Uterus (tissue), 2 donors: ENCODE measurements around the gene U2AF1L4.

Experiments used
- POLR2A ChIP-seq, 2 donors: fragments of 450-650 bp; IDR thresholded peaks; one replicate each; pipeline ENCODE4 v1.6.1; 2016; ENCODE audit warnings: antibody characterized with exemption in 2 of 2, mild to moderate bottlenecking in 1 of 2, moderate library complexity in 1 of 2
- TF ChIP-seq, protein P1 (sequence below), 4 experiments: fragments of 200-600 bp in 2 of 4; fragments of 450-650 bp in 2 of 4; sonication (generic) in 2 of 4; IDR thresholded peaks; one replicate each; pipeline ENCODE4 v1.5.1; 2016 to 2019; ENCODE audit warnings: antibody characterized with exemption in 4 of 4, mild to moderate bottlenecking in 2 of 4, moderate library complexity in 1 of 4

DNA sequence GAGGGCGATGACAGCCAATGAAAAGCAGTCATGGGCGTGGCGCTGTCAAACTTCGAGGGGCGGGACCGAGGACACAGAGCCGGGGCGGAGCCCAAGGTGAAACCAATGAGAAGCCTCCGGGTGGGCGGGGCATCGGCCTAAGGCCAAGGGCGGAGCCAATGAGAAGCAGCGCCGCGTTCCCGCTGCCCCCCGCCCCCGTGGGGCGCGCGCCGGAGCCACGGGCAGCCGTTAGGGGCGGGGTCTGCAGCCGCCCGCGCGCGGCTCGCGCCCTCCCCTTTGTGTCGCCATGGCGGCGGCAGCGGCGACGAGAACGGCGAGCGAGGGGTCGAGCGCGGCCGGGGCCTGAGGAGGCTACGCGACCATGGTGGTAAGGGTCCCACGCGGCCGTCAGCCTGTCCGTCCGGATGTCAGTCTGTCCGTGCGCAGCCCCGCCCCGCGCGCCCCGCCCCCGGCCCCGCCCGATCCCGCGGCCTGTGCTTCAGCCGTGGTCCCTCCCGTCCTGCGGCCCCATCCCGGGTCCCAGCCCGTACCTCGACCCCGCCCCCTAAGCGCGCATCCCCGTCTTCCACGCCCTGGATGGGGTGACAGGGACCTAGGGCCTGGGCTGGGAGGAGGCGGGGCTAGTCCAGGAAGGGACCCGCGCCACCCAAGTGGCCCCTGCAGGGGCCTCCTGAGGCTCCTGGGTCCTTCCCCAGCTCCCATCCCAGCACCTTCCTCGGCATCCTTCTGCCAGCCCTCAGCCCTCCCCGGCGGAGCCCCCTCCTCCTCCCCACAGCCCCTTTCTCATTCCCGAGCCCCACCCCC lies 30.3 kb upstream of the U2AF1L4 start, which contains the start of gene ARHGAP33:
- TF ChIP-seq, protein P1, sequence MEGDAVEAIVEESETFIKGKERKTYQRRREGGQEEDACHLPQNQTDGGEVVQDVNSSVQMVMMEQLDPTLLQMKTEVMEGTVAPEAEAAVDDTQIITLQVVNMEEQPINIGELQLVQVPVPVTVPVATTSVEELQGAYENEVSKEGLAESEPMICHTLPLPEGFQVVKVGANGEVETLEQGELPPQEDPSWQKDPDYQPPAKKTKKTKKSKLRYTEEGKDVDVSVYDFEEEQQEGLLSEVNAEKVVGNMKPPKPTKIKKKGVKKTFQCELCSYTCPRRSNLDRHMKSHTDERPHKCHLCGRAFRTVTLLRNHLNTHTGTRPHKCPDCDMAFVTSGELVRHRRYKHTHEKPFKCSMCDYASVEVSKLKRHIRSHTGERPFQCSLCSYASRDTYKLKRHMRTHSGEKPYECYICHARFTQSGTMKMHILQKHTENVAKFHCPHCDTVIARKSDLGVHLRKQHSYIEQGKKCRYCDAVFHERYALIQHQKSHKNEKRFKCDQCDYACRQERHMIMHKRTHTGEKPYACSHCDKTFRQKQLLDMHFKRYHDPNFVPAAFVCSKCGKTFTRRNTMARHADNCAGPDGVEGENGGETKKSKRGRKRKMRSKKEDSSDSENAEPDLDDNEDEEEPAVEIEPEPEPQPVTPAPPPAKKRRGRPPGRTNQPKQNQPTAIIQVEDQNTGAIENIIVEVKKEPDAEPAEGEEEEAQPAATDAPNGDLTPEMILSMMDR (IDR thresholded peaks at IDR 0.05): peak in 1 of 4 experiments; percentile 9
- TF ChIP-seq POLR2A (IDR thresholded peaks at IDR 0.05): peak in 1 of 2 donors; percentile 48
